Measurements from ENCODE around the gene LGALS13.

LGALS13 gene

GRCh38 chr19:39602224-39602623 is at the start of gene LGALS13:
TSS of gene LGALS13 (plus strand) at chr19:39602524. CDS start at chr19:39602569, 45 bp downstream.
- DNase-seq (ENCODE audit: low spot score), result no peak

GRCh38 chr19:39553082-39553652 is 49.2 kb upstream of the LGALS13 start:
- DNase-seq (ENCODE audit: low spot score), result no peak

GRCh38 chr19:39554701-39555311 is 47.5 kb upstream of the LGALS13 start:
- DNase-seq (ENCODE audit: low spot score), result no peak

- no peak for DNase-seq (ENCODE audit: low spot score)
These were observed 46.4 kb upstream of the LGALS13 start for GRCh38 chr19:39555883-39556282.

GRCh38 chr19:39557811-39558623 is 44.3 kb upstream of the LGALS13 start:
- DNase-seq (ENCODE audit: low spot score), result peak; percentile 41

- DNase-seq (ENCODE audit: low spot score), result peak; percentile 28
These were observed 43.7 kb upstream of the LGALS13 start for GRCh38 chr19:39558624-39559117.

- no peak for DNase-seq (ENCODE audit: low spot score)
These were observed 38.9 kb upstream of the LGALS13 start for GRCh38 chr19:39563408-39563807.

GRCh38 chr19:39566064-39566463 is 36.3 kb upstream of the LGALS13 start:
- no peak for DNase-seq (ENCODE audit: low spot score)

- no peak for DNase-seq (ENCODE audit: low spot score)
These were observed 33.7 kb upstream of the LGALS13 start for GRCh38 chr19:39568604-39569003.

GRCh38 chr19:39582442-39582841 is 19.9 kb upstream of the LGALS13 start:
- no peak for DNase-seq (ENCODE audit: low spot score)

GRCh38 chr19:39582891-39583625 is 19.3 kb upstream of the LGALS13 start:
- no peak for DNase-seq (ENCODE audit: low spot score)

- DNase-seq (ENCODE audit: low spot score), result no peak
These were observed 14.8 kb upstream of the LGALS13 start for GRCh38 chr19:39587496-39587895.

GRCh38 chr19:39588066-39588465 is 14.3 kb upstream of the LGALS13 start:
- no peak for DNase-seq (ENCODE audit: low spot score)

- no peak for DNase-seq (ENCODE audit: low spot score)
These were observed 12.1 kb upstream of the LGALS13 start for GRCh38 chr19:39590265-39590664.

GRCh38 chr19:39592381-39592780 is 9.9 kb upstream of the LGALS13 start:
- DNase-seq (ENCODE audit: low spot score), result no peak

GRCh38 chr19:39595950-39596349 is 6.4 kb upstream of the LGALS13 start:
- DNase-seq (ENCODE audit: low spot score), result no peak

GRCh38 chr19:39596911-39597310 is 5.4 kb upstream of the LGALS13 start:
- DNase-seq (ENCODE audit: low spot score), result no peak

GRCh38 chr19:39599116-39599515 is 3.2 kb upstream of the LGALS13 start:
- DNase-seq (ENCODE audit: low spot score), result no peak

GRCh38 chr19:39603825-39604224 is 1.5 kb downstream of the LGALS13 start:
- DNase-seq (ENCODE audit: low spot score), result no peak

GRCh38 chr19:39607021-39607420 is 4.7 kb downstream of the LGALS13 start:
- no peak for DNase-seq (ENCODE audit: low spot score)

- no peak for DNase-seq (ENCODE audit: low spot score)
These were observed 5.2 kb downstream of the LGALS13 start for GRCh38 chr19:39607561-39607960.

- DNase-seq (ENCODE audit: low spot score), result no peak
These were observed 11.3 kb downstream of the LGALS13 start for GRCh38 chr19:39613597-39613996.

Measured in CD4-positive, alpha-beta T cell treated with Interleukin-6 at 100 ng/mL for 8 hours (primary cell).